Medulla oblongata (tissue), 1 donor: ENCODE measurements around the gene FGF19.

ENCODE experiments used
- DNase-seq: peaks from one replicate; pipeline ENCODE4 v3.0.0-alpha.2; 2015; ENCODE audit errors: extremely low spot score

FGF19 gene, protein sequence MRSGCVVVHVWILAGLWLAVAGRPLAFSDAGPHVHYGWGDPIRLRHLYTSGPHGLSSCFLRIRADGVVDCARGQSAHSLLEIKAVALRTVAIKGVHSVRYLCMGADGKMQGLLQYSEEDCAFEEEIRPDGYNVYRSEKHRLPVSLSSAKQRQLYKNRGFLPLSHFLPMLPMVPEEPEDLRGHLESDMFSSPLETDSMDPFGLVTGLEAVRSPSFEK

DNA sequence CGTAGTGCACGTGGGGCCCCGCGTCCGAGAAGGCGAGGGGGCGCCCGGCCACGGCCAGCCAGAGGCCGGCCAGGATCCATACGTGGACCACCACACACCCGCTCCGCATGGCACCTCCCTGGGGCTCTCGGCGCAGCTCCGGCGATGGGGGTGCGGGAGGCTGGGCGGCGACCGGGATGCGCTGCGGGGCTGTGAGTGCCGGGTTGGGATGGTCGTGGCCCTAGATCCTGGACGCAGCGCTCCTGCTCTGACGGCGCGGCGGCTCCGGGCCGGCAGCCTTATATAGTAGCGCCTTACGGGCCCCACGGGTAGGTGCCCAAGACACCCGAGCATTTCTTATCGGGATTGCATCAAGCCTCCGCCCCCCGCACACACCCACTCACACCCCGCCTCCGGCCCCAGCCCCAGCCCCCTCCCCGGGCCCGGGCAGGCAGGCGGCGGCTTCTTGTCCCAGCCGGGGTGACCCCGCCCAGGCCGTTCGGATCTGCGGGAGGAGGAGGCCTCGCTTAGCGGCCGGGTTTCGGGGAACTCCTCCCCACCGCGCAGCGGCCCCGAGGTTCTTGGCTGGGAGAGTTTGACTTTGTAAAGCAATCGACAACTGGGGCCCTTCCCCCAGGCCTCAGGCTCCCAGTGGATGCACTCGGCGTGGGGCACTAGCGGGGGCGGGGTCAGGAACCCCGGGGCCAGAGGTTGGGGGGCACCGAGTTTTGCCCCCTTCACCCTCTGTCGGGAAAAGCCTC, at the start of gene FGF19:
TSS of gene FGF19 (minus strand) at position 255 of the 740 bp plus-strand sequence. CDS start at position 109, 146 bp downstream.
- DNase-seq, result no peak

DNA sequence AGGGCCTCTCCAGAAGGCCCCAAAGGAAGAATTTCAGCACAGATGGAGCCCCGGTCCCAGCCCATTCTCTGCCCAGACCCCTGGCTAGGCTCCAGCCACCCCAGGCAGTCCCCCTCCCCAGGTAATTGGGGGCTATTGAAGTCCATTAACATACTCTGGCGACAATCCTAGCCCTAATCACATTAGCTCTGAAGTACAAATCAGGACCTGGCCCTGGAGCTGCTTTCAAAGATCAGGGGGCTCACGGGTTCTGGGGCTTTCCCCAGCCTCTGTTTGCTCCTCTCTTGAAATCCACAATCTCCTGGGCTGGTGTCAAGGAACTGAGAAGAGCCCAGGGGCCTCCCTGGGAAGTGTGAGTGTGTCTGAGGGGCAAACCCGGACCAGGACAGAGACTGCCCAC, 49.1 kb upstream of the FGF19 start:
- DNase-seq, result no peak

DNA sequence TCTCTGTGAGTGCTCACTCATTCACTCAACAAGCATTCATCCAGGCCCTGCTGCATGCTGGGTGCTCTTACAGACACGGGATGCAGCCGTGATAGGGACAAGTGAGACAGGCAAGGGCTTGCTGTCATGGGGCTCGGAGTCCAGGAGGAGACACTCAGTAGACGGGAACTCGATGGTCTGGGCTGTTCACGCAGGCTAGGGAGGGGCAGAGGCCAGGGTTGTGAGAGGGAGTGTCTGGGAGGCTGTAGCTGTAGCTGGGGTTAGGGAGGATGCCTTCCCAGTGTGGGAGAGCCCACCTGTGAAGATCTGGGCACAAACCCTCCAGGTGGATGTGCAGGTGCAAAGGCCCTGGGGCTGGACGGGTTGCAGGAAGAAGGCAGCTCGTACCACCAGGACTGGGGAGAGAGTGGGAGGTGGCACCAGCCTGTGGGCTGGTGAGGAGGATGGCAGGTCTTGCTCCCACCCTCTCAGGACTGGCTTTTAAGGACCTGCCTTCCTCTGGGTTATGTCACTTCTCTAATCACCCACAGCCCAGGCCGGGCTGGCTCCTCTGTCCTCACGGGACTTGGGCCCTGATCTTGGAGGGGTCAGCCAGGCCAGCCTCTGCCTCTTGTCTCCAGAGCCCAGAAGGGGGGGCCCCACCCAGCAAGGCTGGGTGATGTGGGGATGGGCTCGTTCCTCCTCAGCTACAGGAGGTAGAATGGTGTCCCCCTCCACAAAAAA, 47.2 kb upstream of the FGF19 start:
- no peak for DNase-seq

DNA sequence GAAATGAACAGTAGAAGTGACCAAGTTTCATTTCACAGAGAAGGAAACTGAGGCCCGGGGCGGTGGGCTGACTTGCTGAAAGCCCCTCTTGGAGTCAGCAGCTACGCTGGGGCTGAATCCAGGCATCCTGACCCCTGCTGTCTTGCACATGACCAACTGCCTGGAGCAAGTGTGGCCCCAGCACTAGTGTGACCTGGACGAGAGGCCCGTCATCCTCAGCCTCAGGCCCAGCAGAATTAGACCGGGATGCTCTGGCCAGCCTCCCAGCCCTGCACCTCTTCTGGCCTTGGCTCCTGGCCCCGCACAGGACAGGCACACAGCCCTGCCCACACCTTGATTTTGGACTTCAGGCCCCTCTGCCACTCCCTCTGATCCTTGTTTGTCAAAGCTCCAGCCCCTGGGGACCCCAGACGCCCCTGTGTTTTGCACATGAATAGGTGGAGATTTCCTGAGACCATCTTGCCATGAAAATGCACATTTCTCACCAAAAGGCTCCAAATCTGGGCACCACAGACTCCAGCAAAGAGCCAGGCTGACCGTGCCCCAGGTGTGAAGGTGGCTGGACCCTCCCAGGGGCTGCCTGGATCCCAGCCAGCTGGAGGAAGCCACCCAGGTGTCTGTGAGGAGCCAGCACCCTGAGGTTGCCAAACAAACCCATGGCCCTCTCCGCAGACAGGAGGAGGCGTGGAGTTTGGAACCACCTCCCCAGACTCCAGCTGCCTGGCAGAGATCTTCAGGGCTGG, 46.5 kb upstream of the FGF19 start:
- DNase-seq, result no peak

DNA sequence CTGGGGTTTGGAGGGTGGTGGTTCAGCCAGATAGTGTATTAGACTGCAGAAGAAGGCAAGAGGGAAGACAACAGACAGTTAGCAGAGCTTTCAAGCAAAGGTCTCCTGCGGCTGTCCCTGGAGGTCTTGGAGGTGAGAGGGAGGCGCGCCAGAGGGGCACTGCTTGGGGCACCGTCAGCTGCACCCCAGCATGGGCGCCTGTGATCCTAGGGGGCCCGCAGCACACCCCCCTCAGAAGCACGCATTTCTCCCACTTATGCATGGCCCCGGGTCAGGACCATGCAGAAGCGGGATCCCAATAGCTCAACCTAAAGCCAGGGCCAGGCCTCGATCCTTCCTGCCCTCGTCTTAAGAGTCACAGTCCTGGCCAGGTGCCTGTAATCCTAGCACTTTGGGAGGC, 44.8 kb upstream of the FGF19 start:
- no peak for DNase-seq

DNA sequence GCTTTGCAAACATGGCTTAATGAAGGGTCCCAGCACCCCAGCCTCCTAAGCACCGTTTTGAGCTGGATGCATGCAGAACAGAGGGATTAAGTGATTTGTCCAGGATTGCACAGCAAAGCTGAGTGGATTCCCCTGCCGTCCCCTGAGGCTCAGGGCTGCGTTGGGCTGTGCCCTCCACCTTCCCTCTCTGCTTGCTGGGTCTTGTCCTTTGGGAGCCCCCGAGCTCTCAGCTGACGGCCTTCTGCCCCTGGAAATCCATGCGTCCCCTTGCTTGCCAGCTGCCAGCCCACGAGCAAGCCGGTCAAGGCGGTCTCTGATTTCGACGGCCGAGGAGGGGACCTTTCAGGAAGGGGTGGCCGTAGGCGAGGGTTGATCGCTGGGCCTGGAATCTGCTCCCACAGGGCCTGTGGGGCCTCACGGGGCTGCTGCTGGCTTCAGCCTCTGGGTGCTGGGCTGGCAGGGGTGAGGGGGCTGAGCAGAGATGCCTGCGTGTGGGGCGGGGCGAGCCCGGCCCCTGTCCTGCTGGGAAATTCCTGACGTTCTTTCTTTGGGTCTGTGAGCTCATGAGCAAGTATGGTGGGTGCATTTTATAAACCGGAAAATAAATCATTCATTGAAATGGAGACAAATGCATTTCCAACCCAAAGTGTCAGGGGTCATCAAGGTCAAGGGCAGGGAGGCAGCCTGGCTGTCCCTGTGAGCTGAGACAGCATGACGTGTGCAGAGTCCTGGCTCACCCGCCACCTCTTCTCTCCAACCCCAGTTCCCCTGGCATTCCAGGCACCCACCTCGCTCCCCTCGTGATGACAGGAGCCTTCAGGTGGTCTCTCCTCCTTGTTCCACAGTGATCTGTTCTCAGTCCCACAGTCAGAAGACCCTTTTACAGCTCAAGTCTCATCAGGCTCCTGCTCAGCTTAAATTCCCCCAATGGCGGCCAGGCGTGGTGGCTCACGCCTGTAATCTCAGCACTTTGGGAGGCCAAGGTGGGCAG, 43.2 kb upstream of the FGF19 start:
- no peak for DNase-seq

DNA sequence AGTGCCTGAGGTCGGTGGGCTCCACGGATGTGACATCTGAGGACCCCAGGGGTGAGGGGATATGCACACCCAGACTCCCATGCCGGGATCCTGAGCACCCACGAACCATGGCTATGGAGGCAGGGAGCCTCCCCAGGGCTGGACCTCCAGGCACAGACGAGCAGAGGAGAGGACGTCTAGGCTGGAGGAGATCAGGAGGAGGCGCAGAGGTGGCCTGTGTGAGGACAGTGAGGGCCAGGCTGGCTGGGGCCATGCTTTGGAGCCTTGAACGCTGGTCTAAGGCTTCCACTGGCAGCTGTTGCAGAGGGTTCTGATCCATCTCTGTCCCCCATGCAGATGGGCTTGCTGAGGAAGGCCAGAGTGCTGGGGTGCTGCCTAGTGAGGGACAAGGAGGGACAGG, 42.3 kb upstream of the FGF19 start:
- DNase-seq, result no peak

DNA sequence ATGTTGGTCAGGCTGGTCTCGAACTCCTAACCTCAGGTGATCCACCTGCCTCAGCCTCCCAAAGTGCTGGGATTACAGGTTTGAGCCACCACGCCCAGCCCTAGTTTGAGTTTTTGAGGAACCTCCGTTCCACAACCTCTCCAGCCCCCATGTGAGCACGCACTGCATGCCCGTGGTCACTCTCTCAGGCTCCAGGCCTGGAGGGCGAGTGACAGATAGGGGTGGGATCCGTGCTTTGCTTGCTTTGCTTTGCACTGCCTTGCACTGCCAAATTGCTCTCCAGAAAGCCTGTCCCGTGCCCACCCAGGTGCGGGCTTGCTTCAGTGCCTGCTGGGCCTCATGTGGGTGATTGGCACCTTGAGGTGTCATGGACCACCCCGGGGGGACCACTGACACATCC, 41.4 kb upstream of the FGF19 start:
- no peak for DNase-seq

DNA sequence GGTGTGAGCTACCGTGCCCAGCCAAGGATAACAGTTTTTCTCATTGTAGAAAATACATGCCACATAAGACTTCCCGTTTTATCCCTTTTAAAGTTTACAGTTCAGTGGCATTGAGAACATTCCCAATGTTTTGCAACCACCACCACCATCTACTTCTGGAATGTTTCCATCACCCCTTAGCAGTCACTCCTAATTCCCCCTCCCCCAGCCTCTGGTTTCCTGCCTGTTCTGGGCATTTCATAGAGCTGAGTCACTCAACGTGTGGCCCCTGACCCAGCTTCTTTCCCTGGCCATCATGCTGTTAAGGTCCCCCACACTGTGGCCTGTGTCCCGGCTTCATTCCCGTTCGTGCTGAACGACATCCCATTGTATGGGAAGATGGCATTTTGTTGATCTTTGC, 40.6 kb upstream of the FGF19 start:
- no peak for DNase-seq

DNA sequence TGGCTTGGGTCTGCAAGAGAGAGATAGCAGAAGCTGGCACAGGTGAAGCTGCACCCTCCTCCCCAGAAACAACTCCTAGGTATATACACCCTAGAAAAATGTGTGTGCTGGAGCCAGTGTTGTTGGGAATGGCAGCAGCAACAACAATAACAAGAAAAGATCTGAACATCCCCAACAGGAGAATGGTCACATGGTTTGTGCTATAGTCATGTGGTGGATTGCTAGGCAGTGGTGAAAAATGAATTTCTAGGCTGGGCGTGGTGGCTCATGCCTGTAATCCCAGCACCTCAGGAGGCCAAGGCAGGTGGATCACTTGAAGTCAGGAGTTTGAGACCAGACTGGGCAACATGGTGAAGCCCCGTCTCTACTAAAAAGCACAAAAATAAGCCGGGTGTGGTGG, 31.0 kb upstream of the FGF19 start:
- no peak for DNase-seq

DNA sequence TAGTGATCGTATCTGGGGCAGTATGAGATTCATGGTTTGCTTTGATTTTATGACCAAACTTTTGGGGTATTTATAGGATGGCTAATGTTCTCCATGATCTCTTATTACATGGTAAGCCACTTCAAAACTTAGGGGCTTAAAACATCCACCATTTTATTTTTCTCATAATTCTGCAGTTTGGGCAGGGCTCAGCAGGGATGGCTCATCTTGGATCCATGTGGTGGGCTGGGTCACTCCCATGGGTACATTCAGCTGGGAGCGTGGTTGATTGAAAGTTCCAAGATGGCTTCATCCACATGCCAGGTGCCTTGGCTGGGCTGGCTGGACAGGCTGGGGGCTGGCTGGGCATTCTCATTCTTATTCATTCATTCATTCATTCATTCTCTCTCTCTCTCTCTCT, 30.5 kb upstream of the FGF19 start:
- DNase-seq, result no peak

DNA sequence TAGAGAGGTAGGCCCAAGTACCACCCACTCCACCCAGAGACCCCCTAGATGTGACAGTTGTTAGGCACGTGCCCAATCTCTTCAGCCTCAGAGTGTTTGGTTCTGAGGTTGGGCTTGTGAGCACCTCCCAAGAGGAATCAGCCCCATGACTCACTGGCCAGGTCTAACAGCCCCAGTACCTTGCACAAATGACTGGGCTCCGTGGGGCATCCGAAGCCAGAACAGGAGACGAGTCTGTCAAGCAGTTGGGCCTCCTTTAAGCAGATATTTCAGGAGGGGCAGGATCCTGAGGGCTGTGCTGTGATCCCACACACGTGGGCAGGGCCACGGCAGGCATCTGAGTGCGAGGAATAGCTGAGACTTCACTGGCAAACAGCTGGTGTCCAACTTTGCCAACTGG, 29.1 kb upstream of the FGF19 start:
- no peak for DNase-seq

DNA sequence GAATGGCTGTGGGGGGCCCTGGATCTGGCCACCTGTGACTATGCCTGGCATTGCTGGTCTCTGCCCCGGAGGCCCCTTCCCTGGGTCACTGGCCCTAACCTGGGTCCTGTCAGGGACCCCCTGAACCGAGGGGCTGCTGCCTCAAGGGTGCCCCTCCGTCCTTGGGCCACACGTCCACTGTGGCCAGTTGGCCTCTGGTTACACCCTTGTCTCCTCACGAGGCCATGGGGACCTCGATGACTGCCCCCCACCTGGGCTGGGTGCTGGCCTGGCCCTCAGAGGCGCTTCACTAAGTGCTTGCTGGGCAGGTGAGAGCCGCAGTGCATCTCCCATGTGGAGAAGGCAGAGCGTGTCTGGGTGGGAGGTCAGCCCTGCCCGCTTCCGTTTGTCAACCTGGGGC, 27.3 kb upstream of the FGF19 start:
- DNase-seq, result no peak

DNA sequence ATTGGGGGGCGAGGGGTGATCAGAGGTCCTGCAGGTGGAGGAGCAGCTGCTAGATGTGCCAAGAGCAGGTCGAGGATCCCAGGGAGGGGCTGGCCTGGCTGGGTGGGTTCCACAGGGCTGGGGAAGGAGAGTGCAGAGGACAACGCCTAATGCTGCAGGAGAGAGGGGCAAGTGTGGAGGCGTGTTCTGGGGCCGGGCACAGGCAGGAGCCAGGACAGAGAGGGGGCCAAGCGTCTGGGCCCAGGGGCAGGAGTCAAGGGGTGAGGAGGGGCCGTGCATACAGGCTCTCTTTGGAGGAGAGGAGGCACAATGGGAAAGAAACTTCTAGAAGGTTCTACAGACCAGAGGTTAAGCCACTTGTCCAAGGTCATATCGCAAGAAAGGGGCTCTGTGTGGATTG, 26.7 kb upstream of the FGF19 start:
- DNase-seq, result no peak

DNA sequence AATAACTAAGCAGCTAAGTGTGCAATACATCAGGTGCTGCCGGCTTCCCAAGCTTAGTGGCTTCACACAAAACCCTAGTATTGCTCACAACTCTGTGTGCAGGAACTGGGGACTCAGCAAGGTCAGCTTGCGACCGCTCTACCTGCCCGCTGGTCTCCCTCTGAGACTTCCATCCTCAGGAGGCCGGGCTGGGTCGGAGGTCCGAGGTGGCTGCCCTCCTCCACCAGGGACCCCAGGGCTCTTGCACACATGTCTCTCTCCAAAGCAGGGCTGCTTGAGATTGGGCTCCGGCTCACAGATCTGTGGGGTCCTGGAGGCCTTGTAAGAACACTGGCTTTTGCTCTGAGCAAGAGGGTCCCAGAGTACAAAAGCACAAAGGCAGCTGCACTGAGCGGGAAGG, 25.4 kb upstream of the FGF19 start:
- DNase-seq, result no peak

DNA sequence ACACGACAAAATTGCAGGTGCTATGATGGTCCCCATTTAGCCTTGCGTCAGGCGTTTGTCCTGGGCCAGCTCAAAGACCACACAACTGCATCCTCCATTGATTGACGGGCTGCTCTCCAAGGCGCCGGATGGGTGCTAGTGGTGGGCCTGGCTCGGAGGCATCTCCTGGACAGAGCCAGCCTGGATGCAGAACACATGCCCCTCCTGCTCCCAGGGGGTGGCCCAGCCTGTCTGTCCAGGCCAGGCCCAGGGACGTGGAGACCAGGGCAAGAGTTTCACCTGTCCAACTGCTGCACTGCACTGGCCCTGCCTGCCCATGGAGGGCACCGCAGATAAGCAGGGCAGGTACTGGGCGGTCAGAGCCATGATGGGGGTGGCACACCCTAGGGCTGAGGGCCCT, 23.4 kb upstream of the FGF19 start:
- DNase-seq, result no peak

DNA sequence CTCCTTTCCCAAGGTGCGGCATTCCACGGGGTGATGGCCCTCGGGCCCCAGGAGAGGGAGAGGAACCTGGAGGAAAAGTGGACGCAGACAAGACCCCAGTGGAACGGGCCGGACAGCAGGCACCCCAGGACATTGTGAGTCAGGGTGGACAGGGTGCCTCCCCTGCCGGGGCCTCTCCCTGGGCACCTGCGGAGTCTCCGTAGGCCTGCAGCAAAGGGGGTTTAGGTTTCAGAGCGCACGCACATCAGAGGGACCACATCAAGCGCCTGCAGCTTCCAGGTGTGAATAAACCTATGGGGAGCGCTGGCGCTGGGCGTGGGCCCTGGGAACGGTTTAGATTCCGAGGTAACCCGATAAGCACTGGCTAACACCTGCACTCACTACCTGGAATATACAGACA, 22.7 kb upstream of the FGF19 start:
- no peak for DNase-seq

DNA sequence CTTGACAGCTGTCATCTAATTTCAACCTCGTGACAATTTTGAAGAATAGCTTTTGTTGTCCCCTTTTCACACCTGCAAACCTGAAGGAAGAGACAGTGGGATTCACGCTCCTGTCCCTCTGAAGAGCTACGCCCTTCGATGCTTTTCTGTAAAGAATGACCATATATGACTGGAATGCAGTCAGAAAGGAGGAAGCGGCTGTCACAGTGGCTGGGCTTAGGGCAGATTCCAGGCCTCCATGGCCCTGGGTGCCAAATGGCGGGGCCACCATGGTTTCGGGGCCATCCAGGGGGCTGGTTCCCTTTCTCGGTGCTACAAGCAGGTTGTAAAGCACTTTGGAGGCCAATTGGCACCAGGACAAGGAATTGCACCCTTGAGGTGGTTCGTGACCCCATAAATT, 22.2 kb upstream of the FGF19 start:
- DNase-seq, result no peak

DNA sequence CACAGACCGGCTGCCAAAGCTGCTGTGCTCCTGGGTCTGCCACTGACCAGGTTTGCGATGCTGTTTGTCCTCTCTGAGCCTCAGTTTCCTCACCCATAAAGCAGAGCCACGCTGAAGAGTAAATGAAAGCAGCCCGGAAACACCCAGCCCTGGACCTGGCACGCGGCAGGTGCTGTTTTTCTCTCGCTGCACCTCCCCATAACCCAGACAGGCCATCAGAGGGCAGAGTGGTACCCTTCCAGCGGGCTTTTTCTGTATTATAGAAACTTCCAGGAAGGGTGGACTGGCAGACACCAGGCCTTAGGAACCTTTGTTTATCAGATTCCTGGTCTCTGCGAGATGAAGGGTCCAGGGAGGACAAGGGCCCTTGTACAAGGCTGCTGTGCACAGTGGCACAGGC, 17.9 kb upstream of the FGF19 start:
- DNase-seq, result no peak

DNA sequence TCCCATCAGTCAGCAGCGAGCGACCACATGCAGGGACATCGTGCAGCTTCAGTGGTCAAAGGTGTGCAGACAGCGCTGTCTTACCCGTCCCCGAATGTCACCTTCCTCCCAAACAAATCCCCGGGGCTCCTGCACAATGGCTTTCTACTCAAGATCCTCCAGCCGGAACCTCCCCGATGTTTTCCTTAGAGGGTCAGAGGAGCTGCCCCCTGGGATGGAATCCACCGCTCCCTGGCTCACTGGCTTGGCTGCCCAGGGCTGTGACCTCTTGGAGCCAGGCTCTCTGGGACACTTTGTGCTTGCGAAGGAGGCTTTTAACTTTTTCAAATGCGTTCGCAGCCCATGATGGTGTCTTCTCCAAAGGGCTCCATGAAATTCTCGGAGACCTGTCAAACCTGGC, 17.3 kb upstream of the FGF19 start:
- no peak for DNase-seq

DNA sequence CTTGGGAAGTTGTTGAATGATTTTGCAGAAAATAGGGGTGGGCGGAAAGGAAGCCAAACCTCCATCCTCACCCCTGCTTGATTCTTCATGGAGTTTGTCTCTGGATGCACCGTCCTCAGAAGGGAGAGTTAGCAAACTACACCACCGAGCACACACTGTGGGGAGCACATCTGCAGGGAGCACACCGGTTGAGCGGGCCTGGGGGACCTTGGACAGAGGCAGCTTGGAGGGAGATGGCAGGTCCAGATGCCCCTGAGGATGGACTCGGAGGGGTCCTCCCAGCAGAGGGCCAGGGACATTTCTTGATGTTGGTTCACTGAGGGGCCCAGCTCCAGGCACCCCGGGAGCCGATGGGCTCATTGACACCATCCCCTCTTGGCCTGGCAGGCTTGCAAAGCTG, 15.1 kb upstream of the FGF19 start:
- DNase-seq, result no peak
